Stomach (tissue), 9 donors: ENCODE measurements around the gene PDP2. TPM values are rescaled to one million over a fixed set of nuclear protein-coding genes. Genes with fewer than 3 reads are reported as not detected.

Experiments used
- DNase-seq, 2 donors: peaks; one replicate each; pipeline versions ENCODE4 v3.0.0 to v3.0.0-alpha.2; 2013 to 2019
- H3K27ac ChIP-seq, 5 donors: fragments of 200-600 bp in 4 of 5; sonication (generic) in 4 of 5; one replicate each; pipeline ENCODE4 v1.5.1; 2013 to 2019; ENCODE audit warnings: mild to moderate bottlenecking in 1 of 5, moderate library complexity in 1 of 5
- H3K27me3 ChIP-seq, 3 donors: fragments of 200-600 bp; sonication (generic); one replicate each; pipeline ENCODE4 v1.5.1; 2017 to 2019; ENCODE audit warnings: mixed run types in 1 of 3
- H3K36me3 ChIP-seq, 4 donors: fragments of 200-600 bp; sonication (generic); 1 replicate in 3 of 4; 2 replicates in 1 of 4; pipeline ENCODE4 v1.5.1; 2016 to 2019
- H3K4me1 ChIP-seq, 4 donors: fragments of 200-600 bp; sonication (generic); one replicate each; pipeline ENCODE4 v1.5.1; 2016 to 2019
- H3K4me3 ChIP-seq, 4 donors: fragments of 200-600 bp; sonication (generic) in 3 of 4; one replicate each; pipeline ENCODE4 v1.5.1; 2016 to 2019; ENCODE audit warnings: mild to moderate bottlenecking in 1 of 4
- H3K9me3 ChIP-seq, 4 donors: fragments of 200-600 bp; sonication (generic); one replicate each; pipeline ENCODE4 v1.5.1; 2016 to 2019
- CTCF ChIP-seq, 7 experiments: fragments of 450-650 bp in 4 of 7; fragments of 200-600 bp in 3 of 7; sonication (generic) in 3 of 7; IDR thresholded peaks; one replicate each; pipeline ENCODE4 v1.5.1; 2016 to 2019; ENCODE audit warnings: antibody characterized with exemption in 7 of 7, control low read depth in 2 of 7, mild to moderate bottlenecking in 1 of 7
- EP300 ChIP-seq: sonication (generic); formaldehyde crosslinking; IDR thresholded peaks from one replicate; pipeline ENCODE4 v1.6.1; 2017; ENCODE audit warnings: antibody characterized with exemption
- POLR2A ChIP-seq, 4 donors: fragments of 450-650 bp; IDR thresholded peaks; one replicate each; pipeline ENCODE4 v1.6.1; 2016; ENCODE audit warnings: antibody characterized with exemption in 4 of 4, control low read depth in 2 of 4, mild to moderate bottlenecking in 1 of 4, moderate library complexity in 1 of 4
- POLR2AphosphoS5 ChIP-seq, 3 donors: sonication (generic); formaldehyde crosslinking; IDR thresholded peaks; one replicate each; pipeline ENCODE4 v1.6.1; 2016; ENCODE audit warnings: antibody characterized with exemption in 3 of 3
- WGBS, 5 donors: extraction: QIAGEN DNeasy Blood & Tissue Kit in 3 of 5; methylation state at CpG; one replicate each; pipeline versions ENCODE4 v1.1.5 to v1.1.7; 2013 to 2018; 5-methylcytosine and 5-hydroxymethylcytosine counted together
- intact Hi-C: fragments of 100-400 bp; cut with DNase I; formaldehyde crosslinking; loops from one replicate; pipeline ENCODE4 v1.15.1; 2023; ENCODE audit warnings: low total_unique reads
- polyA plus RNA-seq, 3 donors: library from polyadenylated mRNA; stranded (reverse); fragments of 200-250 nt; gene quantifications; one replicate each; pipeline ENCODE4 v1.2.3, GENCODE V29; 2013
- total RNA-seq, 5 donors: library from RNA; depleted of rRNA; stranded (reverse); fragments of >200 nt; gene quantifications; one replicate each; pipeline versions ENCODE4 v1.1.0 to v1.2.3, GENCODE V29; 2014 to 2016
- donor health status: healthy with polysubstance abuse.
- donor health status: Bipolar disorder and iron deficiency.
- donor health status: healthy.

Gene PDP2
- total and polyA plus RNA-seq, 8 donors: 1.6 to 96.9 (median 5.0) TPM

DNA sequence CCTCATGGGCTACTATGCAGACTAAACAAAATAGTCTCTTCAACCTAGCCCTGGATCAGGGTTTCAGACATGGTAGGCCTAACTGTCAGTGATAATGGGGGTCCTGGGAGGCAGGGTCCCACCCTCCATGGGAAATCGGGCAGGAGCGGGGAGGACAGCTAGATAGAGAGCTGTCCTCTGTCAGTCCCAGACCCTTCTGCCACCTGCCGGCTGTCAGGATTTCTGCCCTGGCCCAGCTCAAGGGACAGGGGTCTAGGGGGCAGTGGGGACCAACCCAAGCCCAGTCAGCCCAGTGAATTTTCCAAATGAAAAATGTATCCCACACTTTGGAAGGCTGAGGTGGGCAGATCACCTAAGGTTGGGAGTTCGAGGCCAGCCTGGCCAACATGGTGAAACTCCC is 30.8 kb upstream of the PDP2 start:
- intact Hi-C loops: no loop called here
- H3K36me3 ChIP-seq: no peaks in the 10 kb centered on the region
- WGBS, 5 donors: 73 to 93% (median 92%) methylated on average over 4 of the region's 4 CpGs
- DNase-seq: no peak
- no peak for TF ChIP-seq POLR2A (IDR thresholded peaks at IDR 0.05)
- no peak for TF ChIP-seq POLR2AphosphoS5 (IDR thresholded peaks at IDR 0.05)
- no peak for TF ChIP-seq EP300
- no peak for TF ChIP-seq CTCF (IDR thresholded peaks at IDR 0.05)
- H3K27me3 ChIP-seq: peaks cover 4 to 52% (median 28%) of the 10 kb centered on the region in 3 donors
- no peaks in the 10 kb centered on the region for H3K9me3 ChIP-seq
- H3K4me3 ChIP-seq: no peak overlapping the region
- H3K27ac ChIP-seq: no peak overlapping the region
- H3K4me1 ChIP-seq: peaks cover 5 to 12% (median 8%) of the 10 kb centered on the region in 4 donors

DNA sequence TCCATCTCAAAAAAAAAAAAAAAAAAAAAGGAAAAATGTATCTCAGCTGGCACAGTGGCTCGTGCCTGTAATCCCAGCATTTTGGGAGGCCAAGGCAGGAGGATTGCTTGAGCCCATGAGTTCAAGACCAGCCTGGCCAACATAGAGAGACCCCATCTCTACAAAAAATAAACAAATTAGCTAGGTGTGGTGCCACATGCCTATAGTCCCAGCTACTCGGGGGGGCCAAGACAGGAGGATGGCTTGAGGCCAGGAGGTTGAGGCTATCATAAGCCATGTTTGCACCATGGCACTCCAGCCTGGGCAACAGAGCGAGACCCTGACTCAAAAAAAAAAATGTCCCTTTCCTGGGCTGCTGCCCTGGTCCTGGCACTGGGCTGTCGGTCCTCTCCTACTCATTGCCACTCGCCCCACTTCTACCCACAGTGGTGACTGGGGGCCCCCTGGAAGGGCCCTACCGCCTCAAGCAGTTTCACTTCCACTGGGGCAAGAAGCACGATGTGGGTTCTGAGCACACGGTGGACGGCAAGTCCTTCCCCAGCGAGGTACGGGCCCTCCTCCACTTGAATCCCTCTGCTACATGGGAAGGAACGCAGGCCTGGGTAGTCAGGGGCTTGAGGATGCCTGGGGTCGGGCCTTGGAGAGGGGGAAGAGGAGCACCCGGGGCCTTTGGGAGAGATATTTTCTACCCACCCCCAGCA is 30.1 kb upstream of the PDP2 start:
- Histone ChIP-seq H3K27me3 (peaks cover 0 to 45% (median 20%) of the 10 kb centered on the region in 3 donors), H3K4me3 (no peak overlapping the region), H3K4me1 (peaks cover 0 to 4% (median under 1%) of the 10 kb centered on the region in 4 donors), H3K36me3 (no peaks in the 10 kb centered on the region), H3K9me3 (no peaks in the 10 kb centered on the region), H3K27ac (no peak overlapping the region)
- DNase-seq: no peak
- intact Hi-C loops: no loop called here
- TF ChIP-seq EP300 (no peak), POLR2AphosphoS5 (IDR thresholded peaks at IDR 0.05) (no peak), CTCF (IDR thresholded peaks at IDR 0.05) (no peak), POLR2A (IDR thresholded peaks at IDR 0.05) (no peak)
- 80 to 91% (median 87%) methylated on average over 13 to 14 of the region's 14 CpGs for WGBS, 5 donors

GRCh38 chr16:66851166-66851964 is 28.9 kb upstream of the PDP2 start:
- Histone ChIP-seq H3K9me3 (no peaks in the 10 kb centered on the region), H3K4me3 (no peak overlapping the region), H3K4me1 (no peaks in the 10 kb centered on the region), H3K27ac (no peak overlapping the region), H3K36me3 (no peaks in the 10 kb centered on the region), H3K27me3 (peaks cover 0 to 34% (median 12%) of the 10 kb centered on the region in 3 donors)
- intact Hi-C loops: no loop called here
- WGBS, 5 donors: 76 to 89% (median 88%) methylated on average over 8 to 13 of the region's 13 CpGs
- no peak for TF ChIP-seq EP300
- no peak for TF ChIP-seq CTCF (IDR thresholded peaks at IDR 0.05)
- TF ChIP-seq POLR2A (IDR thresholded peaks at IDR 0.05): no peak
- TF ChIP-seq POLR2AphosphoS5 (IDR thresholded peaks at IDR 0.05): no peak
- DNase-seq: no peak

GRCh38 chr16:66853261-66854139 is 26.8 kb upstream of the PDP2 start:
- no peaks in the 10 kb centered on the region for H3K36me3 ChIP-seq
- TF ChIP-seq POLR2A (IDR thresholded peaks at IDR 0.05): no peak
- TF ChIP-seq POLR2AphosphoS5 (IDR thresholded peaks at IDR 0.05): no peak
- TF ChIP-seq EP300: no peak
- no peak for TF ChIP-seq CTCF (IDR thresholded peaks at IDR 0.05)
- intact Hi-C loops: no loop called here
- H3K4me3 ChIP-seq: no peak overlapping the region
- H3K27me3 ChIP-seq: peaks cover 0 to 17% (median 0%) of the 10 kb centered on the region in 3 donors
- H3K9me3 ChIP-seq: no peaks in the 10 kb centered on the region
- no peak overlapping the region for H3K27ac ChIP-seq
- WGBS, 5 donors: 72 to 87% (median 77%) methylated on average over 7 to 15 of the region's 15 CpGs
- no peak for DNase-seq
- H3K4me1 ChIP-seq: no peaks in the 10 kb centered on the region
